CD14-positive monocyte (primary cell): ENCODE results near the gene S100A10. TPM values are rescaled to one million over a fixed set of nuclear protein-coding genes. Genes with fewer than 3 reads are reported as not detected.

ENCODE experiments used
- DNase-seq, 3 donors: peaks; one replicate each; pipeline ENCODE4 v3.0.0-alpha.2; 2011 to 2022
- H2AFZ ChIP-seq: 2 replicates; pipeline ENCODE4 v1.6.0; 2012; ENCODE audit warnings: mild to moderate bottlenecking, low read depth, low read length, inconsistent platforms; ENCODE audit not compliant: insufficient read depth, poor library complexity, severe bottlenecking
- H3K27ac ChIP-seq, 2 donors: 1 replicate in 1 of 2; 2 replicates in 1 of 2; pipeline ENCODE4 v1.5.1; 2012 to 2013; ENCODE audit warnings: low read length in 2 of 2, control low read depth in 1 of 2, inconsistent platforms in 1 of 2, low read depth in 1 of 2, mild to moderate bottlenecking in 1 of 2
- H3K27me3 ChIP-seq, 2 donors: one replicate each; pipeline versions ENCODE4 v1.6.0 to v1.6.1; 2011 to 2013; ENCODE audit warnings: low read length in 2 of 2; ENCODE audit not compliant: control insufficient read depth in 2 of 2, insufficient read depth in 2 of 2
- H3K36me3 ChIP-seq, 2 donors: replicated peaks in 1 of 2; 1 replicate in 1 of 2; 2 replicates in 1 of 2; pipeline versions ENCODE4 v1.5.1 to v1.6.1; 2012 to 2013; ENCODE audit warnings: low read length in 2 of 2, control low read depth in 1 of 2, inconsistent platforms in 1 of 2, mild to moderate bottlenecking in 1 of 2; ENCODE audit not compliant: insufficient read depth in 2 of 2, control insufficient read depth in 1 of 2
- H3K4me1 ChIP-seq, 2 donors: 1 replicate in 1 of 2; 2 replicates in 1 of 2; pipeline versions ENCODE4 v1.5.1 to v1.6.1; 2012 to 2013; ENCODE audit warnings: low read length in 2 of 2, control low read depth in 1 of 2, inconsistent platforms in 1 of 2, mild to moderate bottlenecking in 1 of 2, moderate library complexity in 1 of 2; ENCODE audit not compliant: insufficient read depth in 2 of 2, control insufficient read depth in 1 of 2
- H3K4me2 ChIP-seq: replicated peaks from 2 replicates; pipeline ENCODE3; 2012; ENCODE audit warnings: low read length, moderate library complexity, mild to moderate bottlenecking; ENCODE audit not compliant: poor library complexity, severe bottlenecking; ENCODE audit errors: extremely low read depth
- H3K4me3 ChIP-seq, 3 experiments: fragments of 200-600 bp in 1 of 3; sonication (generic) in 1 of 3; replicated peaks in 1 of 3; 1 replicate in 2 of 3; 2 replicates in 1 of 3; pipeline ENCODE4 v1.5.1; 2011 to 2013; ENCODE audit warnings: low read length in 3 of 3, mild to moderate bottlenecking in 3 of 3, control low read depth in 2 of 3, low read depth in 2 of 3, inconsistent platforms in 1 of 3, moderate library complexity in 1 of 3
- H3K79me2 ChIP-seq: 2 replicates; pipeline ENCODE4 v1.6.0; 2012; ENCODE audit warnings: mild to moderate bottlenecking, control low read depth, inconsistent platforms, low read length, moderate library complexity; ENCODE audit not compliant: insufficient read depth
- H3K9ac ChIP-seq: 2 replicates; pipeline ENCODE4 v1.6.0; 2017; ENCODE audit warnings: low read length, mild to moderate bottlenecking; ENCODE audit not compliant: insufficient read depth, poor library complexity, severe bottlenecking
- H3K9me3 ChIP-seq, 2 donors: replicated peaks in 1 of 2; 1 replicate in 1 of 2; 2 replicates in 1 of 2; pipeline versions ENCODE4 v1.5.1 to v1.6.1; 2012 to 2013; ENCODE audit warnings: low read length in 2 of 2, control low read depth in 1 of 2; ENCODE audit not compliant: control insufficient read depth in 1 of 2, insufficient read depth in 1 of 2
- H4K20me1 ChIP-seq: 2 replicates; pipeline ENCODE4 v1.6.0; 2012; ENCODE audit warnings: mild to moderate bottlenecking, low read length, control low read depth, moderate library complexity; ENCODE audit not compliant: insufficient read depth
- H3K27ac Mint-ChIP-seq, 7 donors: one replicate each; pipeline ENCODE4 v1.8.0; 2020; ENCODE audit warnings: mild to moderate bottlenecking in 7 of 7, mixed read lengths in 7 of 7, moderate library complexity in 6 of 7, inconsistent platforms in 2 of 7
- H3K27me3 Mint-ChIP-seq, 3 donors: one replicate each; pipeline ENCODE4 v1.8.0; 2021 to 2022; ENCODE audit warnings: low read depth in 3 of 3, mild to moderate bottlenecking in 3 of 3, mixed read lengths in 3 of 3, moderate library complexity in 3 of 3, inconsistent platforms in 1 of 3
- H3K36me3 Mint-ChIP-seq, 2 donors: one replicate each; pipeline ENCODE4 v1.8.0; 2020; ENCODE audit warnings: mixed read lengths in 2 of 2, inconsistent platforms in 1 of 2, mild to moderate bottlenecking in 1 of 2
- H3K4me1 Mint-ChIP-seq: one replicate; pipeline ENCODE4 v1.8.0; 2020; ENCODE audit warnings: mild to moderate bottlenecking, mixed read lengths
- H3K4me3 Mint-ChIP-seq, 2 donors: one replicate each; pipeline ENCODE4 v1.8.0; 2020; ENCODE audit warnings: mild to moderate bottlenecking in 2 of 2, mixed read lengths in 2 of 2, moderate library complexity in 1 of 2
- H3K9me3 Mint-ChIP-seq, 7 donors: one replicate each; pipeline ENCODE4 v1.8.0; 2020 to 2022; ENCODE audit warnings: mixed read lengths in 7 of 7, mild to moderate bottlenecking in 6 of 7, moderate library complexity in 6 of 7, inconsistent platforms in 2 of 7
- CTCF ChIP-seq: fragments of 200-600 bp; IDR thresholded peaks from one replicate; pipeline ENCODE4 v1.8.0; 2022; ENCODE audit warnings: antibody characterized with exemption, mild to moderate bottlenecking
- WGBS: methylation state at CpG from one replicate; pipeline ENCODE4 v1.1.5; 2013; ENCODE audit warnings: missing lambda C conversion rate; ENCODE audit not compliant: insufficient coverage; 5-methylcytosine and 5-hydroxymethylcytosine counted together
- intact Hi-C, 2 donors: fragments of 100-400 bp; cut with micrococcal nuclease; formaldehyde crosslinking; loops; one replicate each; pipeline versions ENCODE4 v1.15.0 to v1.15.1; 2023
- polyA plus RNA-seq, 3 donors: library from polyadenylated mRNA; depleted of rRNA in 1 of 3; unstranded in 2 of 3; stranded (reverse) in 1 of 3; fragments of 300-500 nt in 2 of 3; fragments of >200 nt in 1 of 3; fragmentation: Illumina TruSeq in 2 of 3; gene quantifications; 1 replicate in 2 of 3; 2 replicates in 1 of 3; pipeline ENCODE4 v1.2.3, GENCODE V29; 2012 to 2021

Gene S100A10
- polyA plus RNA-seq, 3 donors, result 422 to 2,138 (median 2,129) TPM

DNA sequence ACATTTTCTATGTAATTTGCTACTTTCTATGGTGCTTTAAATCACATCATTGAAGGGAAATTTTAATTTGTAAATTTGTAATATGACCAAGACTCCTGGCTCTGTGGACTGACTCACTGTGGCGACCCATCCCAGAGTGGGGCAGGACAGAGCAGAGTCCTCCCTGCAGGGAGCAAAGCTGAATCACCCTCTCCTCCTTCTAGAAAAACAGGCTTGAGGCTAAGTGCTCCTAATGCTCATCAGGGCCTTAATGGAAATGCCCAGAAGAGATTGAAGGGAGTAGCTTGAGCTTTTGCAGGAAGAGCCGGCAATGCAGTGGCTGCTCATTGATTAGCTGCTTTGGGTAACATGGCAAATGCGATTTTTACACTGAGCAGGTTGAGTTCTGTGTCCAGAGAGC, 16.8 kb downstream of the S100A10 start:
- H3K4me1 Mint-ChIP-seq, result peaks cover 11% of the 10 kb centered on the region
- intact Hi-C loops, result no loop called here

DNA sequence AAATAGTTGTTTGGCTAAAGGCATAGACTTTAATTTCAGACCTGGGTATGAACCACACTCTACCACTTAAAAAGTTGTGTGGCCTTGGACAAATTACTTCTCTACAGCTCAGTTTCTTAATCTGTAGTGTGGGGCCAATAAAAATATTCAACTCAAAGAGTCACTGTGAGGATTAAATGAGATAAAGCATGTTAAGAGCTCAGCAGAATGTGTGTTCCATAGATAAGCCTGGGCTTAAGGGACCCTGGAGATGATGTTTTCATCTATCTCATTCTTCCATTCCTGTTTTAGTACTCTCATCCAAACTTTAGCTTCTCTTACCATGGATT, 17.7 kb downstream of the S100A10 start:
- no peaks in the 10 kb centered on the region for H3K27me3 ChIP-seq
- no peak overlapping the region for H3K9ac ChIP-seq
- H3K9me3 ChIP-seq, result no peaks in the 10 kb centered on the region
- H3K27ac ChIP-seq, result no peak overlapping the region
- H3K4me2 ChIP-seq, result no peak overlapping the region
- H3K9me3 Mint-ChIP-seq, result peaks cover 0 to 2% (median 0%) of the 10 kb centered on the region in 7 donors
- no peak overlapping the region for H2AFZ ChIP-seq
- intact Hi-C loops, result no loop called here
- H3K4me1 Mint-ChIP-seq, result peaks cover 11% of the 10 kb centered on the region
- no peak overlapping the region for H3K4me3 ChIP-seq
- no peaks in the 10 kb centered on the region for H3K79me2 ChIP-seq
- peaks cover 23 to 28% of the 10 kb centered on the region in 2 donors for H3K36me3 Mint-ChIP-seq
- H4K20me1 ChIP-seq, result peaks cover 9% of the 10 kb centered on the region
- TF ChIP-seq CTCF, result no peak
- no peak overlapping the region for H3K4me3 Mint-ChIP-seq
- peaks cover 7 to 10% (median 9%) of the 10 kb centered on the region in 3 donors for H3K27me3 Mint-ChIP-seq
- H3K27ac Mint-ChIP-seq, result no peak overlapping the region
- peaks cover 13 to 14% of the 10 kb centered on the region in 2 donors for H3K4me1 ChIP-seq
- no peak for DNase-seq
- H3K36me3 ChIP-seq, result peaks cover 5 to 7% of the 10 kb centered on the region in 2 donors

More for the DNA sequence above, 16.8 kb downstream of the S100A10 start:
- Histone ChIP-seq H3K79me2 (no peaks in the 10 kb centered on the region), H3K4me2 (no peak overlapping the region), H3K27ac (no peak overlapping the region), H3K27me3 (no peaks in the 10 kb centered on the region), H3K4me3 (no peak overlapping the region), H2AFZ (no peak overlapping the region), H3K4me1 (peaks cover 13 to 14% of the 10 kb centered on the region in 2 donors), H4K20me1 (peaks cover 17% of the 10 kb centered on the region), H3K9ac (no peak overlapping the region), H3K9me3 (no peaks in the 10 kb centered on the region), H3K36me3 (peaks cover 13 to 16% of the 10 kb centered on the region in 2 donors)
- DNase-seq, result peak in 1 of 3 donors; percentile 25
- 100% methylated on average over 1 of the region's 3 CpGs for WGBS
- H3K27ac Mint-ChIP-seq, result no peak overlapping the region
- no peak overlapping the region for H3K4me3 Mint-ChIP-seq
- peaks cover 0 to 2% (median 0%) of the 10 kb centered on the region in 7 donors for H3K9me3 Mint-ChIP-seq
- H3K27me3 Mint-ChIP-seq, result peaks cover 8 to 12% (median 11%) of the 10 kb centered on the region in 3 donors
- TF ChIP-seq CTCF, result no peak
- peaks cover 32 to 36% of the 10 kb centered on the region in 2 donors for H3K36me3 Mint-ChIP-seq
